A549 (cell line): ENCODE results near the gene STRBP. TPM values are rescaled to one million over a fixed set of nuclear protein-coding genes. Genes with fewer than 3 reads are reported as not detected.

Experiments
- ATAC-seq, 2 experiments: fragments of 200-7000 bp in 1 of 2; fragments of >200 bp in 1 of 2; cut with Nextera tagmentation in 1 of 2; cut with Tn5 transposase in 1 of 2; 3 replicates each; pipeline versions ENCODE4 v1.8.0 to v1.9.1; 2018 to 2020; ENCODE audit warnings: mild to moderate bottlenecking in 1 of 2, moderate library complexity in 1 of 2
- CTCF ChIA-PET: fragments of 300-600 bp; sonication (Branson Sonifier 250); formaldehyde crosslinking; extraction: SDS; loops from one replicate; lab custom pipeline; 2021; ENCODE audit warnings: antibody characterized with exemption, inconsistent platforms; lab: Yijun Ruan, JAX
- POLR2A ChIA-PET: fragments of 350-600 bp; formaldehyde crosslinking; extraction: SDS; loops from one replicate; lab custom pipeline; 2021; ENCODE audit warnings: antibody characterized with exemption, inconsistent platforms; lab: Yijun Ruan, JAX
- DNase-seq, 2 experiments: peaks; one replicate each; pipeline versions ENCODE4 v3.0.0 to v3.0.0-alpha.2; 2011 to 2016; ENCODE audit warnings: low read depth in 1 of 2, low spot score in 1 of 2
- FAIRE-seq: peaks from 2 replicates; lab custom pipeline; 2011; peaks lifted over from hg19 to GRCh38; lab: Jason Lieb, UNC
- H3K27ac ChIP-seq, 2 experiments: fragments of >200 bp; sonication (Bioruptor Twin); formaldehyde crosslinking; 3 replicates each; pipeline ENCODE4 v1.5.1; 2016 to 2017
- H3K4me1 ChIP-seq: fragments of >200 bp; sonication (Bioruptor Twin); formaldehyde crosslinking; 3 replicates; pipeline ENCODE4 v1.6.1; 2016
- H3K4me2 ChIP-seq: fragments of >200 bp; sonication (Bioruptor Twin); formaldehyde crosslinking; 3 replicates; pipeline ENCODE4 v1.6.1; 2016
- H3K4me3 ChIP-seq: fragments of >200 bp; sonication (Bioruptor Twin); formaldehyde crosslinking; 3 replicates; pipeline ENCODE4 v1.5.1; 2016
- H3K9me3 ChIP-seq: fragments of >200 bp; sonication (Bioruptor Twin); formaldehyde crosslinking; 3 replicates; pipeline ENCODE4 v1.6.1; 2016
- ATOH8 ChIP-seq: fragments of 250-450 bp; sonication (Bioruptor Pico); IDR thresholded peaks from 2 replicates; pipeline ENCODE4 v1.5.0; 2020; ENCODE audit warnings: low read depth, mild to moderate bottlenecking, moderate library complexity
- BHLHE40 ChIP-seq: IDR thresholded peaks from 2 replicates; pipeline ENCODE4 v1.6.1; 2012; ENCODE audit warnings: low read depth, low read length, inconsistent platforms
- CBX8 ChIP-seq: fragments of 200-600 bp; sonication (generic); IDR thresholded peaks from 2 replicates; pipeline ENCODE4 v1.6.1; 2016
- E2F6 ChIP-seq: IDR thresholded peaks from 2 replicates; pipeline ENCODE4 v1.6.1; 2012; ENCODE audit warnings: low read depth, borderline replicate concordance
- EHMT2 ChIP-seq: fragments of 200-600 bp; sonication (generic); IDR thresholded peaks from 2 replicates; pipeline ENCODE4 v1.6.1; 2016; ENCODE audit warnings: antibody characterized with exemption, low read depth, mild to moderate bottlenecking, moderate library complexity
- FOSB ChIP-seq: fragments of 250-450 bp; sonication (Bioruptor Pico); IDR thresholded peaks from 2 replicates; pipeline ENCODE4 v1.5.0; 2020; ENCODE audit warnings: mild to moderate bottlenecking, moderate library complexity
- HEYL ChIP-seq: fragments of 250-450 bp; sonication (Bioruptor Pico); IDR thresholded peaks from 2 replicates; pipeline ENCODE4 v1.8.0; 2021; ENCODE audit warnings: mild to moderate bottlenecking, moderate library complexity
- HMGXB4 ChIP-seq: fragments of 250-450 bp; sonication (Bioruptor Pico); IDR thresholded peaks from 2 replicates; pipeline ENCODE4 v1.5.0; 2021; ENCODE audit warnings: mild to moderate bottlenecking, moderate library complexity, borderline replicate concordance
- HOXB13 ChIP-seq: fragments of 250-450 bp; sonication (Bioruptor Pico); IDR thresholded peaks from 2 replicates; pipeline ENCODE4 v1.5.0; 2020; ENCODE audit warnings: low read depth, mild to moderate bottlenecking, moderate library complexity
- PHF8 ChIP-seq: fragments of 200-600 bp; sonication (generic); IDR thresholded peaks from 2 replicates; pipeline ENCODE4 v1.6.1; 2016; ENCODE audit warnings: low read depth, mild to moderate bottlenecking, antibody characterized with exemption, moderate library complexity, borderline replicate concordance
- POLR2A ChIP-seq: IDR thresholded peaks from 2 replicates; pipeline ENCODE4 v1.6.1; 2012; ENCODE audit warnings: mild to moderate bottlenecking, low read length
- RARB ChIP-seq: fragments of 250-450 bp; sonication (Bioruptor Pico); IDR thresholded peaks from 2 replicates; pipeline ENCODE4 v1.8.0; 2021; ENCODE audit warnings: mild to moderate bottlenecking, moderate library complexity
- REST ChIP-seq: fragments of 200-600 bp; sonication (generic); IDR thresholded peaks from 2 replicates; pipeline ENCODE4 v1.6.1; 2016; ENCODE audit warnings: antibody characterized with exemption, mild to moderate bottlenecking, moderate library complexity
- RNF2 ChIP-seq: fragments of 200-600 bp; sonication (generic); IDR thresholded peaks from 2 replicates; pipeline ENCODE4 v1.6.1; 2016; ENCODE audit warnings: low read depth, mild to moderate bottlenecking, antibody characterized with exemption, moderate library complexity, borderline replicate concordance
- SREBF2 ChIP-seq: fragments of 450-650 bp; IDR thresholded peaks from 2 replicates; pipeline ENCODE4 v1.6.1; 2014; ENCODE audit warnings: mild to moderate bottlenecking, moderate library complexity
- ZFP36 ChIP-seq: fragments of 450-650 bp; IDR thresholded peaks from 2 replicates; pipeline ENCODE4 v1.6.1; 2014; ENCODE audit warnings: borderline replicate concordance; ENCODE audit not compliant: partially characterized antibody
- WGBS: methylation state at CpG from one replicate; pipeline ENCODE4 v1.1.6; 2017; ENCODE audit errors: missing lambda C conversion rate; 5-methylcytosine and 5-hydroxymethylcytosine counted together
- polyA plus RNA-seq, 4 experiments: library from polyadenylated mRNA; depleted of rRNA in 3 of 4; stranded (reverse); fragments of >200 nt; fragmentation: RNase III in 1 of 4; extraction: RNeasy Plus Mini Kit Qiagen cat#74134 plus additional on column Dnase treatment in 1 of 4; gene quantifications; 2 replicates in 3 of 4; 3 replicates in 1 of 4; pipeline ENCODE4 v1.2.3, GENCODE V29; 2011 to 2017

Gene STRBP
- polyA plus RNA-seq, 2 of the 4 experiments (the other 2 are of a cell fraction), result 20.4 to 34.0 TPM

GRCh38 chr9:123090956-123091355, 177.4 kb downstream of the STRBP start (continued):
- TF ChIP-seq ATOH8, result no peak

- ATAC-seq, result no peak
- DNase-seq, result no peak
- POLR2A ChIA-PET, result no interaction called here
These were observed 178.0 kb downstream of the STRBP start for GRCh38 chr9:123090198-123090896.

More at GRCh38 chr9:123090198-123090896, 178.0 kb downstream of the STRBP start:
- TF ChIP-seq SREBF2 (no peak), PHF8 (no peak), ZFP36 (no peak), EHMT2 (no peak), HOXB13 (CRISPR knock-in tag) (no peak), HEYL (CRISPR knock-in tag) (no peak), FOSB (CRISPR knock-in tag) (no peak), REST (no peak), CBX8 (no peak), RARB (no peak), E2F6 (no peak), POLR2A (no peak), RNF2 (no peak), HMGXB4 (CRISPR knock-in tag) (no peak), BHLHE40 (no peak)
- no peaks in the 10 kb centered on the region for H3K4me1 ChIP-seq
- CTCF ChIA-PET, result interaction anchor here (0.6 to 6.7 kb wide), 6 partner anchors 9 to 264 kb away, joined by 3 to 54 read pairs (median 28); partner anchors contain the start of gene CRB2
- no peak overlapping the region for H3K4me2 ChIP-seq
- H3K27ac ChIP-seq, result no peak overlapping the region
- WGBS, result 93% methylated on average over 8 of the region's 8 CpGs
- no peak for FAIRE-seq
- no peak overlapping the region for H3K4me3 ChIP-seq
- H3K9me3 ChIP-seq, result no peaks in the 10 kb centered on the region
